GM19193 (cell line): ENCODE results near the gene ATG7.

Source experiments
- POLR2A ChIP-seq: IDR thresholded peaks from 4 replicates; pipeline ENCODE4 v1.6.1; 2011; ENCODE audit not compliant: insufficient read depth, insufficient read length; ENCODE audit errors: extremely low read depth

ATG7 gene

GRCh38 chr3:11306817-11307589 lies 34.8 kb downstream of the ATG7 start:
- no peak for TF ChIP-seq POLR2A

- TF ChIP-seq POLR2A, result no peak
Observed at GRCh38 chr3:11307830-11308432, 35.7 kb downstream of the ATG7 start.

DNA sequence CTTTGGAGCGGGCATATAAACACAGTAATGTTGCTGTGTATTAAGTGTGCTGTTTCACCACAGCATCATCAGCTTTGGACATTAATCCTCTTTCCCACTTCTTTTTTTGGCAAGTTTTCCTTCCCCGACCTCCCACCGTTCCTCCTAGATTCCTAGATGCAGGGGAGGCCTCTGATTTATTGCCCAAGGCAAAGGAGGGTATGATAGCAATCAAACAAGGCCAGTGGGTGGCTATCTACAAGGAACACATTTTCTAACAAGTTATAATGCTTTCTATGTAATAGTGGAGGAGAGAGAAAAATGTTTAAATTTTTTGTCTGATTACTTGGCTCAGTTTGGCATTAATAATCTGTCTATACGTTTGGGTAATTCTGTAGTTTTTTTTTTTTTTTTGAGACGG lies 38.1 kb downstream of the ATG7 start:
- TF ChIP-seq POLR2A, result no peak

- TF ChIP-seq POLR2A, result no peak
Observed at GRCh38 chr3:11312166-11312565, 40.0 kb downstream of the ATG7 start.

DNA sequence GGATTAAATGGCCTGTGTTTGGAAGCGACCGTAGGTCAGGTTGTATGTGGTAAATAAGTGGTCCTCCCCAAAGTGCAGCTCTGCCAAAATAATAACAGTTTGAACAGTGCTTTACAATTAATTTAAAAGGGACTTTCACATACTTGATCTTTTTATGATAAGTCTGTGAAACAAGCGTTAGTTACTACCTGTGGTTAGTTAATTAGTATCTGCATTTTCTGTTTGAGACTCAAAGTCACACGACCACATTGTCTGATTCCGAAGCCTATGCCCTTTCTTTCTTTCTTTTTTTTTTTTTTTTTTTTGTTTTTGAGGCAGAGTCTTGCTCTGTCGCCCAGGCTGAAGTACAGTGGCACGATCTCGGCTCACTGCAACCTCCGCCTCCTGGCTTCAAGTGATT lies 45.1 kb downstream of the ATG7 start:
- no peak for TF ChIP-seq POLR2A

- TF ChIP-seq POLR2A, result no peak
Observed at GRCh38 chr3:11322931-11323330, 50.7 kb downstream of the ATG7 start.

DNA sequence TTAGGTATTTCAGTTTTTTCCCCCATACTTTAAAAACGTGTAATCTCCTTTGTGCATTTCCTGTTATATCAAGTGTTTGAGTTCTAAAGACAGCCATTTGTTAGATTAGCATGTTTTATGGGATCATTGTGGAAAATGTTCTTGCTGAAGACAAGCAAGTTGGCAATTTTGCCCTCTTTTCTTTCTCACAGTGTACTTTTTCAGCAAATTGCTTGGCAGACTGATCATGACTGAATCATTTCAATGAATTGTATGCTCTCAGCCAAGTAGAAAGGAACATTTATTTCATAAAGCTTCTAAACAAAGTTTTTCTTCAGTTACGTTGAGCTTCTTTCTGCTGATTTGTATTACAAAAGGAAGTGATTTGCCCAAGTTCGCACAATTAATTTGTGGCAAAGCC lies 51.6 kb downstream of the ATG7 start:
- TF ChIP-seq POLR2A, result no peak

- TF ChIP-seq POLR2A, result no peak
Observed at GRCh38 chr3:11327619-11328018, 55.4 kb downstream of the ATG7 start.

- TF ChIP-seq POLR2A, result no peak
Observed at GRCh38 chr3:11328196-11328945, 56.2 kb downstream of the ATG7 start.

GRCh38 chr3:11329777-11330176 lies 57.6 kb downstream of the ATG7 start:
- no peak for TF ChIP-seq POLR2A

DNA sequence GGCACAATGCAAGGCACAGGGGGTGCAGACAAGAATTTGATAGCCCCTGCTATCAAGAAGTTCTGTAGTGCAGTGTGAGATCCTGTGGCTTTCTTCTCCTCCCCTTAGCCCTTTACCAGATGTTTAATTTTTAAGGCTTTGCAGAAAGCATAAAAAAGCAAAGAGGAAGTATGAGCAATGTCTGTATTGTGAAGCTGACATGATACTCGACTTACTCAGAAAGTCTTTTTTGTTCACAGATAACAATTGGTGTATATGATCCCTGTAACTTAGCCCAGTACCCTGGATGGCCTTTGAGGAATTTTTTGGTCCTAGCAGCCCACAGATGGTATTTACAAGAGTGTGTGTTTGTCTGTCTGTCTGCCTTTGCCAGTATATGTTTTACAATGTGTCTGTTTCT lies 58.9 kb downstream of the ATG7 start:
- no peak for TF ChIP-seq POLR2A

DNA sequence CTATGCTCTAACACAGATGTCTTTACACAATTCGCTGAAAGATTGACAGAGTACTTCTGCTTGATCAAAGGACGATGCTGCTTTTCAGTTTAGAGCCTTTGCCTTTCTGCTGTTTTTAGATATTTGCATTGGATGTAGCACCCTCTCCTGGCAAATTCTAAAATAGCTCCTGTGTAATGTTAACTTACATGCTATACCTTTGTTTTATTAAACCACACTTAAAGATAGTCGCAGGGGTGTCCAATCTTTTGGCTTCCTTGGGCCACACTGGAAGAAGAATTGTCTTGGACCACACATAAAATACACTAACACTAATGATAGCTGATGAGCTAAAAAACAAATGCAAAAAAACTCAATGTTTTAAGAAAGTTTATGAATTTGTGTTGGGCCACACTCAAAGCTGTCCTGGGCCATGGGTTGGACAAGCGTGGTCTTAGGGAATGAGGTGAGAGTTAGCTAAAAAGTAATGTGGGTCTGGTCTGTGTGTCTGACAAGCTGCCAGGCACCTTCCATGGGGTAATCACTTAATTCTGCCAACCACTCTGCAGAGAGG lies 62.9 kb downstream of the ATG7 start:
- TF ChIP-seq POLR2A, result no peak

- no peak for TF ChIP-seq POLR2A
Observed at GRCh38 chr3:11339541-11339940, 67.3 kb downstream of the ATG7 start.

DNA sequence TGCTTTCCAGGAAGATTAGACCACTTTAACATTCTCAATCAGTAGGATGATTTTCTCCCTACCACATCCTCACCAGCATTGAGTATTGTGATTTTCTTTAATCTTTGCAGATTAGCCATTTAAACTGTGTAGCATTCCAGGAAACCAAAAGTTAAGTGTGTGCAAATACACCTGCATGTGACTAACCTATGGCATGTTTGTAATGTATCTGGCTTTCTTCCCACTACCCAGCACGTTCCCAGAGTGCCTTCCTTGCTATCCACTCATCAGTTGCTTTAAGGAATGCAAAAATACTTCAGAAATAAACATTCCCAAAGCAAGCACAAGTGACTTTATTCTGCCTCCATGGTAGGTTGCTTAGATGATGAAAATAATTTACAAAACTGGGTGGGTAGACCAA lies 74.2 kb downstream of the ATG7 start:
- TF ChIP-seq POLR2A, result no peak

GRCh38 chr3:11349446-11349845 lies 77.2 kb downstream of the ATG7 start:
- no peak for TF ChIP-seq POLR2A
